AG08395 (cell line): ENCODE results near the gene DMRTB1.

Experiments
- DNase-seq: peaks from one replicate; pipeline ENCODE4 v3.0.0; 2012; ENCODE audit warnings: mixed read lengths, low spot score

The DMRTB1 gene

DNA sequence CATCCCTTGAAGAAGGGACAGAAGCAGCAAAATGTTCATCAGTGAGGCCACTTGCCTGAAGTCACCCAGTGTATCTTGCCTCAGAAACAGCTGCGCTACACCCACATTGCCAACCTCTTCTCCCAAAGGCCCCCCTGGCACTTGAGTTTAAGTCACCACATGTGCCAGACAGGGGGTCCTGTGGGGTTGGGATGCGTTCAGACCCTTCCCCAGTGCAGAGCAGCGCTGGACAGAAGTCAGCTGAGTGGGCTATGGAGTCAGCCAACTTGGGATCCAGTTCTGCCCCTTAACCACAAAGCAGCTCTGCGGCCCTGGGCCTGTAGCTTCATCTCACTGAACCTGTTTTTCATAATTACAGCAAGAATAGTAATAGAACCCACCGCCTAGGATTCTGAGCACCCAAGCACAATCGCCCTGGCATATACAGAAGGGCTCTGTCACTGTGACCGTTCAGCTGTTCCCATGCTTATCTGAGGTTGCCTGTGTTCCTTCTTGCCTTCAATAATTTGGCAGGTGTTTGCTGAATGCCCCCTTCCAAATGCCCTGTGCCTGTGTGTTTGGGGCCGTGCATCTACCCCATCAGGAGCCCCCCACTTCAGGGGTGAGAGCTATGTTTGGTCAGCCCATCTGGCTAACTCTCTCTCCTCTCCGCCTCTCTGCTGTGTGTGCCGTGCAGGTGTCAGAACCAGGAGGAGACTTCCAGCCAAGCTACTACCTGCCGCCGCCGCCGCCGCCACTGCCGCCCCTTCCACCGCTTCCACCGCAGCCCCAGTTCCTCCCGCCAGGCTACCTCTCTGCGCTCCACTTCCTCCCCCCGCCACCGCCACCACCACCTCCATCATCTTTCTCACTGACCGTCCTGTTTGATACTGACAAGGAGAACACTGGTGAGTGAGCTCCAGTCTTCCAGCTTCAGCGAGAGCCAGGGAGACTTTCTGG lies 5.0 kb downstream of the DMRTB1 start:
- DNase-seq: no peak

GRCh38 chr1:53465023-53465957 lies 6.1 kb downstream of the DMRTB1 start:
- no peak for DNase-seq

- no peak for DNase-seq
These were observed 8.2 kb downstream of the DMRTB1 start for GRCh38 chr1:53467391-53467790.

- no peak for DNase-seq
These were observed 9.2 kb downstream of the DMRTB1 start for GRCh38 chr1:53468374-53468773.

- DNase-seq: no peak
These were observed 10.2 kb downstream of the DMRTB1 start for GRCh38 chr1:53469373-53469772.

- DNase-seq: peak; percentile 95
These were observed 11.0 kb downstream of the DMRTB1 start for GRCh38 chr1:53470155-53470554.

DNA sequence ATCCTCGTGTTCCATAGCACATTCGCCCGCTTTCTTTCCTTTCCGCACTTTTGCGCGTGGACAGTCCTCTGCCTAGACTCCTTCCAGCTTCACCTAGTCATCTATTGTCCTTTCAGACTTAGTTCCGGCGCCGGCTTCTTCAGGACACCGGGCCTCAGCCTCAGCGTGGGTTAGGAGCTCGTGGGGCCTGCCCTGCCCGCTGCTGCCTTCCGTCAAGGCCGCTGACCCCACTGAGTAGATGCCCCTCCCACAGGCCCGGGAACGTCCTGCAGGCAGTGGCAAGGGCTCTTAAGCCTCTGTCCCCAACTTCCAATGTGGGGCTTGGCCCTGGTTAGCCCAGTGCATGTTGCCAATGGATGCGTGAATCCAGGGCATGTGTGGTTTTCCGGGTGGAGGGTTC lies 11.4 kb downstream of the DMRTB1 start:
- DNase-seq: no peak

DNA sequence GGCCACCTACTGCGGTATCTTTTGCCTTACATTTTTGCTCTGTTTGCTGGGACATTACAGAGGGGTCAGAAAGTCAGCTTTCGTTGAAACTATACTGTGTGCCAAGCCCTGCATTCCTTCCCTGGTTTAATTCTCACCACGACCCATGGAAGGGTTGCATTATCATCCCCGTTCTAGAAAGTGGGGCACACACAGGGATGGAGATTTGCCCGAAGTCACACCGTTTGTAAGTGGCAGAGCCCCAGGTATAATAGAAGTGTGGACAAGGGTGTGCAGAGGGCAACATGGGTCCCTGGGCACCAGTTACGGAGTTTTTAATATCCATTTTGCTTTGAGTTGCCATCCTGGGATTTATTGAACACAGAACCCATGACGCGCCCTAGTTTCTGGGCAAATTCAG lies 11.8 kb downstream of the DMRTB1 start:
- DNase-seq: no peak

- no peak for DNase-seq
These were observed 14.3 kb downstream of the DMRTB1 start for GRCh38 chr1:53473463-53473862.

- DNase-seq: no peak
These were observed 16.5 kb downstream of the DMRTB1 start for GRCh38 chr1:53475664-53476063.

DNA sequence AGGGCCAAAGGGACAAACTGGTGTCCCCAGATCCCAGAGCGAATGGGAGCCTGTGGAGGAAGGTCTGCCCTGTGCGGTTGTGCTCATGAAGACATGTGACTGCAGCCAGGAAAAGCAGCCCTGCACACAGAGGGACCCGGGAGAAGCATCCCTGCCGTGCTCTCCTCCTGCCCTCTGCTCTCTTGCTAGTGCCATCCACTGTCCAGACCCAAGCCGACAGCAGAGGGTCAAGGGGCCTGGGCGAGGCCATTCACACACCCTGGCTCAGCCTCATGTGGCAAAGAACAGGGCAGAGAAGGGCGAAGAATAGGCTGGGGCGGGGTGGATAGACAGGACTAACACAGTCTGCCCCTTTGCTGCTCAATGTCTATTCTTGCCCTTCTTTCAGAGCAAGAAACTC lies 17.4 kb downstream of the DMRTB1 start:
- DNase-seq: no peak

- DNase-seq: no peak
These were observed 18.7 kb downstream of the DMRTB1 start for GRCh38 chr1:53477651-53478501.

- DNase-seq: no peak
These were observed 19.3 kb downstream of the DMRTB1 start for GRCh38 chr1:53478502-53478818.

- no peak for DNase-seq
These were observed 21.5 kb downstream of the DMRTB1 start for GRCh38 chr1:53480678-53481077.

- no peak for DNase-seq
These were observed 22.3 kb downstream of the DMRTB1 start for GRCh38 chr1:53481456-53481855.

DNA sequence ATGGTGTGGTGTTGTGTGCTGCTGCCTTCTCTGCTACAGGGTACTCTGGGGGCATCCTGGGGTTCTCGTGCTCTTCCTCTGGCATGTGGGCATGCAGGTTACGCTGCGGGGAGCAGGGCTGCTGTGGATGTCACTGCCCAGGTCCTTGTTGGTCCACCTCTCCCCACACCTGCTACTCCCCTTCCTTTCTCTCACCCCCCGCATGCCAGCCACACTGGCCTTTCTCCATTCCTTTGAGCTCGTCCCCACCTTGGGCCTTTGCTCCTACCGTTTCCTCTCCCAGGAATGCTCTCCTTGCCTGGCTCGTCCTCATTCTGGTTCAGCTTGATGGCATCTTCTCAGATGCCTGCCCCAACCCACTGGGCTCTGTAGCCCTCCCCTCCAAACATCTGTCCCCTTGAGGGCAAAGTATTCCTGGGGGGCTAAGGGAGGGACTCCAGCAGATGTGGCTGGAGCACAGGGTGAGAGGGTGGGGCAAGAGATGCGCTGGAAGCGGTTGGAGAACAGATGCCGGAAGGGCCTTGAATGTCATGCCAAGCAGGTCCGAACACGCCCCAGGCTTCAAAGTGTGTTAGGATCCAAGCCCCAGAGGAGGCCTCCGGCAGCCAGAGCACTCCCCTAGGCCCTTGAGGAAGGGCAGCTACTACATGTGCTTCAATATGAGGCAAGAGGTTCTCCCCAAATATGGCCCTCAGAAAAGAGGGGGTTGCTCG lies 23.4 kb downstream of the DMRTB1 start:
- DNase-seq: no peak

DNA sequence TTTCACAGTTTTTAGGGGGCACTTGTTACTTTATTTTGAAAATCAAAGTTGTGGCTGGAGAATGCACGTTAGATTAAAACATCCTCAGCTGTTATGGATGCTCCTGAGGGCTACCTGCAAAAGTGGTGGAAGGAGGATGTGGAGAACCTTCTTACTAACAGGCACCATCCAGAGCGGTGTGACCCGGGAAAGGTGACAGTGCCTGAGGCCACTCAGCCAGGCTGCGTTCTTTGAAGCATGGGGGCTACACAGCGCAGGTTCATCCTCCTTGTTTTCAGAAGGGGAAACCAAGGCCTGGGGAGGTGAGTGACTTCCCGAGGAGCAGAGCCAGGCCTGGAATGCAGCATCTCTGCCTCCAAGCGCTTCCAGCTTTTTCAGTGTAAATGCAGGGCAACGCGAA lies 24.0 kb downstream of the DMRTB1 start:
- no peak for DNase-seq

DNA sequence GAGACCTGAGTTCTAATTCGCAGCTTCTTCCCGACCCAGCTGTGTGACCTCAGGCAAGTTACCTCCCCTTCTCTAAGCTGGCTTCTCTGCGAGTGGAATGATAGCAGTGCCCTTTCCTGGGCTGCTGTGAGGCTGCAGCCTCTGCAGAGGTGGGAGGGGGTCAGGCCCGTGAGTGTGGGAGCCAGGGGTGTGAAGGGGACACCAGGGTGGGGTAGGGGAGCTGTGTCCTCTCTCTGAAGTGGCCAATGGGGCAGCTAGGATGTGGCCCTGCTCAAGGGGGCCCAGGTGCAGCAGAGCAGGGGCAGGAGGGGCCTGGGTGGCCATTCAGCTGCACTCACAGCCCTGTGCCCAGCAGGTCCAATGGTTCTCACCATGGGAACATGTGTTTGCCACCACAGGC lies 24.5 kb downstream of the DMRTB1 start:
- no peak for DNase-seq

DNA sequence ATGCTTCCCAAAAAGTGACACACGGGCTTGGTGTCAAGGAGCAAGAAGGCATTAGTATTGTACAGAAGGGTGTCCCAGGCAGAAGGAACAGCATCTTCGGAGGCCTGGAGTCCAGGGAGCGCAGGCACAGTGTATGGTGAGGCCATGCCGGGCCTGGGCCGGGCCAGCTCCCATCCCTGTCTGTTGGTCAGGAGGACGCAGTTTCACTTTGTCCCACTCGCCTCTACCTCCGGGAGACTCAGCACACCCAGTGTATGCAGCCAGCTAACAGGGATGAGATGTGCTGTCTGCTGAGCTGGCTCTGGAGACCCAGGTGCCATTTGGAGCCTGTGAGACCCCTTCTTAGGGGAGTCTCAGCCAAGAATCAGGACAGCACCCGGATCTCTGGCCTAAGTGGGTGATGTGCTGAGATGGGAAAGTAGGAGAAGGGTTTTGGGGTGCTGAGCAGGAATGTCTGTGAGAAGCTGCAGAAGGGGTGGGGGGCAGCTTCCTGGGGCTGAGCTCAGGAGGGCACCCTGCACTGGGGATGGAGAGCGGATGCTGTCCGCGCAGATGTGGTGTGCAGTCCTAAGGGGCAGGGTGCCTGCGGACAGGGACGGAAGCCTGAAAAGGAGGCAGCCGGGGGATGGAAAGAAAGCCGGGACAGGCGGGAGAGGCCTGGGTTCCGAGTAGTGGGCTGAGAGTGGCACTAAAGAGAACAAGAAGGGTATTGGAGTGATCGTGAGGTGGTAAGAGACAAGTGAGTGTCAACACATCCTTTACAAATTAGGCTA lies 25.7 kb downstream of the DMRTB1 start:
- no peak for DNase-seq
